Endothelial cell (in vitro differentiated cells): ENCODE results near the gene XAB2. TPM values are rescaled to one million over a fixed set of nuclear protein-coding genes. Genes with fewer than 3 reads are reported as not detected.

Experiments used
- DNase-seq: peaks from one replicate; pipeline ENCODE4 v3.0.0; 2021; ENCODE audit warnings: low spot score
- H3K27ac Mint-ChIP-seq: one replicate; pipeline ENCODE4 v1.8.0; 2021; ENCODE audit warnings: mixed read lengths, inconsistent platforms; ENCODE audit not compliant: unreplicated experiment
- H3K27me3 Mint-ChIP-seq: one replicate; pipeline ENCODE4 v1.8.0; 2021; ENCODE audit warnings: mild to moderate bottlenecking, moderate library complexity, mixed read lengths, inconsistent platforms; ENCODE audit not compliant: unreplicated experiment
- H3K36me3 Mint-ChIP-seq: one replicate; pipeline ENCODE4 v1.8.0; 2021; ENCODE audit warnings: mild to moderate bottlenecking, low read depth, mixed read lengths, inconsistent platforms; ENCODE audit not compliant: unreplicated experiment
- H3K4me1 Mint-ChIP-seq: one replicate; pipeline ENCODE4 v1.8.0; 2021; ENCODE audit warnings: mild to moderate bottlenecking, mixed read lengths, inconsistent platforms; ENCODE audit not compliant: unreplicated experiment
- H3K4me3 Mint-ChIP-seq: one replicate; pipeline ENCODE4 v1.8.0; 2021; ENCODE audit warnings: mild to moderate bottlenecking, mixed read lengths, inconsistent platforms; ENCODE audit not compliant: unreplicated experiment
- H3K9me3 Mint-ChIP-seq: one replicate; pipeline ENCODE4 v1.8.0; 2021; ENCODE audit warnings: mixed read lengths, inconsistent platforms; ENCODE audit not compliant: unreplicated experiment
- CTCF ChIP-seq: fragments of 200-600 bp; sonication (generic); IDR thresholded peaks from one replicate; pipeline ENCODE4 v1.5.0; 2021; ENCODE audit warnings: antibody characterized with exemption; ENCODE audit not compliant: unreplicated experiment
- total RNA-seq: library from RNA; stranded (reverse); fragmentation: NEBNext Ultra II Directional; extraction: Animal tissue kit (Norgen Biotek cat#: 25700); gene quantifications from one replicate; pipeline ENCODE4 v1.2.1, GENCODE V29; 2021; ENCODE audit not compliant: unreplicated experiment

Gene XAB2
- total RNA-seq, 1 donor from 2014 or later, result 46.1 TPM

- no peak for DNase-seq
- no peak overlapping the region for H3K27ac Mint-ChIP-seq
- H3K4me3 Mint-ChIP-seq, result no peak overlapping the region
- no peaks in the 10 kb centered on the region for H3K4me1 Mint-ChIP-seq
- peaks cover 10% of the 10 kb centered on the region for H3K27me3 Mint-ChIP-seq
- TF ChIP-seq CTCF, result no peak
- H3K9me3 Mint-ChIP-seq, result no peaks in the 10 kb centered on the region
- H3K36me3 Mint-ChIP-seq, result peaks cover 7% of the 10 kb centered on the region
Observed at GRCh38 chr19:7607212-7607873, 22.0 kb downstream of the XAB2 start.

- H3K4me3 Mint-ChIP-seq, result no peak overlapping the region
- no peak for DNase-seq
- H3K27me3 Mint-ChIP-seq, result peaks cover 10% of the 10 kb centered on the region
- no peak for TF ChIP-seq CTCF
- no peaks in the 10 kb centered on the region for H3K9me3 Mint-ChIP-seq
- H3K4me1 Mint-ChIP-seq, result no peaks in the 10 kb centered on the region
- peaks cover 7% of the 10 kb centered on the region for H3K36me3 Mint-ChIP-seq
- no peak overlapping the region for H3K27ac Mint-ChIP-seq
Observed at GRCh38 chr19:7606289-7606688, 23.1 kb downstream of the XAB2 start.

- no peaks in the 10 kb centered on the region for H3K4me1 Mint-ChIP-seq
- no peak overlapping the region for H3K4me3 Mint-ChIP-seq
- no peak for DNase-seq
- H3K9me3 Mint-ChIP-seq, result no peaks in the 10 kb centered on the region
- no peak overlapping the region for H3K27ac Mint-ChIP-seq
- H3K36me3 Mint-ChIP-seq, result peaks cover 7% of the 10 kb centered on the region
- TF ChIP-seq CTCF, result no peak
- peaks cover 6% of the 10 kb centered on the region for H3K27me3 Mint-ChIP-seq
Observed at GRCh38 chr19:7605490-7606222, 23.7 kb downstream of the XAB2 start.

- DNase-seq, result no peak
- peaks cover 6% of the 10 kb centered on the region for H3K27me3 Mint-ChIP-seq
- H3K9me3 Mint-ChIP-seq, result no peaks in the 10 kb centered on the region
- H3K4me1 Mint-ChIP-seq, result no peaks in the 10 kb centered on the region
- H3K36me3 Mint-ChIP-seq, result peaks cover 3% of the 10 kb centered on the region
- TF ChIP-seq CTCF, result no peak
- H3K27ac Mint-ChIP-seq, result no peak overlapping the region
- H3K4me3 Mint-ChIP-seq, result no peak overlapping the region
Observed at GRCh38 chr19:7603919-7604318, 25.4 kb downstream of the XAB2 start.

GRCh38 chr19:7602935-7603497 is 26.3 kb downstream of the XAB2 start:
- H3K4me3 Mint-ChIP-seq, result no peak overlapping the region
- H3K4me1 Mint-ChIP-seq, result no peaks in the 10 kb centered on the region
- no peaks in the 10 kb centered on the region for H3K9me3 Mint-ChIP-seq
- no peak overlapping the region for H3K27ac Mint-ChIP-seq
- H3K27me3 Mint-ChIP-seq, result peaks cover 5% of the 10 kb centered on the region
- H3K36me3 Mint-ChIP-seq, result peaks cover 3% of the 10 kb centered on the region
- no peak for TF ChIP-seq CTCF
- DNase-seq, result no peak
